K562 (cell line): Measurements from ENCODE around the gene SEMA6D. TPM values are rescaled to one million over a fixed set of nuclear protein-coding genes. Genes with fewer than 3 reads are reported as not detected.

ENCODE experiments used
- MLLT1 ChIP-seq, 2 experiments: fragments of 450-650 bp; IDR thresholded peaks; 2 replicates each; pipeline ENCODE4 v1.6.1; 2016
- NR3C1 ChIP-seq: sonication (generic); formaldehyde crosslinking; IDR thresholded peaks from 2 replicates; pipeline ENCODE4 v1.8.1; 2022; ENCODE audit warnings: missing genetic modification reagents
- polyA plus RNA-seq, 8 experiments: library from polyadenylated mRNA; depleted of rRNA in 4 of 8; stranded (reverse) in 5 of 8; unstranded in 3 of 8; fragments of >200 nt; fragmentation: Nextera tagmentation in 2 of 8; fragmentation: Illumina TruSeq in 1 of 8; extraction: Ambion mirVana in 2 of 8; extraction: Trizol in 1 of 8; gene quantifications; 2 replicates each; pipeline versions ENCODE4 v1.2.1 to v1.2.3, GENCODE V29; 2011 to 2014; ENCODE audit warnings: inconsistent platforms in 1 of 8, missing spikeins in 1 of 8
- total RNA-seq, 7 experiments: library from RNA; depleted of rRNA in 6 of 7; stranded (reverse); fragments of >200 nt in 6 of 7; fragmentation: Illumina TruSeq in 2 of 7; extraction: Trizol in 2 of 7; gene quantifications; 2 replicates each; pipeline versions ENCODE4 v1.2.1 to v1.2.3, GENCODE V29; 2011 to 2021; ENCODE audit warnings: low replicate concordance in 1 of 7
- TF ChIP-seq, protein P1 (sequence below): fragments of 450-650 bp; IDR thresholded peaks from 2 replicates; pipeline ENCODE4 v1.6.1; 2016; ENCODE audit warnings: low read depth

The SEMA6D gene
- total and polyA plus RNA-seq, 9 of the 15 experiments (the other 6 are each of a cell fraction or from before 2014, with no cell fraction given): not detected

- TF ChIP-seq, protein P1, sequence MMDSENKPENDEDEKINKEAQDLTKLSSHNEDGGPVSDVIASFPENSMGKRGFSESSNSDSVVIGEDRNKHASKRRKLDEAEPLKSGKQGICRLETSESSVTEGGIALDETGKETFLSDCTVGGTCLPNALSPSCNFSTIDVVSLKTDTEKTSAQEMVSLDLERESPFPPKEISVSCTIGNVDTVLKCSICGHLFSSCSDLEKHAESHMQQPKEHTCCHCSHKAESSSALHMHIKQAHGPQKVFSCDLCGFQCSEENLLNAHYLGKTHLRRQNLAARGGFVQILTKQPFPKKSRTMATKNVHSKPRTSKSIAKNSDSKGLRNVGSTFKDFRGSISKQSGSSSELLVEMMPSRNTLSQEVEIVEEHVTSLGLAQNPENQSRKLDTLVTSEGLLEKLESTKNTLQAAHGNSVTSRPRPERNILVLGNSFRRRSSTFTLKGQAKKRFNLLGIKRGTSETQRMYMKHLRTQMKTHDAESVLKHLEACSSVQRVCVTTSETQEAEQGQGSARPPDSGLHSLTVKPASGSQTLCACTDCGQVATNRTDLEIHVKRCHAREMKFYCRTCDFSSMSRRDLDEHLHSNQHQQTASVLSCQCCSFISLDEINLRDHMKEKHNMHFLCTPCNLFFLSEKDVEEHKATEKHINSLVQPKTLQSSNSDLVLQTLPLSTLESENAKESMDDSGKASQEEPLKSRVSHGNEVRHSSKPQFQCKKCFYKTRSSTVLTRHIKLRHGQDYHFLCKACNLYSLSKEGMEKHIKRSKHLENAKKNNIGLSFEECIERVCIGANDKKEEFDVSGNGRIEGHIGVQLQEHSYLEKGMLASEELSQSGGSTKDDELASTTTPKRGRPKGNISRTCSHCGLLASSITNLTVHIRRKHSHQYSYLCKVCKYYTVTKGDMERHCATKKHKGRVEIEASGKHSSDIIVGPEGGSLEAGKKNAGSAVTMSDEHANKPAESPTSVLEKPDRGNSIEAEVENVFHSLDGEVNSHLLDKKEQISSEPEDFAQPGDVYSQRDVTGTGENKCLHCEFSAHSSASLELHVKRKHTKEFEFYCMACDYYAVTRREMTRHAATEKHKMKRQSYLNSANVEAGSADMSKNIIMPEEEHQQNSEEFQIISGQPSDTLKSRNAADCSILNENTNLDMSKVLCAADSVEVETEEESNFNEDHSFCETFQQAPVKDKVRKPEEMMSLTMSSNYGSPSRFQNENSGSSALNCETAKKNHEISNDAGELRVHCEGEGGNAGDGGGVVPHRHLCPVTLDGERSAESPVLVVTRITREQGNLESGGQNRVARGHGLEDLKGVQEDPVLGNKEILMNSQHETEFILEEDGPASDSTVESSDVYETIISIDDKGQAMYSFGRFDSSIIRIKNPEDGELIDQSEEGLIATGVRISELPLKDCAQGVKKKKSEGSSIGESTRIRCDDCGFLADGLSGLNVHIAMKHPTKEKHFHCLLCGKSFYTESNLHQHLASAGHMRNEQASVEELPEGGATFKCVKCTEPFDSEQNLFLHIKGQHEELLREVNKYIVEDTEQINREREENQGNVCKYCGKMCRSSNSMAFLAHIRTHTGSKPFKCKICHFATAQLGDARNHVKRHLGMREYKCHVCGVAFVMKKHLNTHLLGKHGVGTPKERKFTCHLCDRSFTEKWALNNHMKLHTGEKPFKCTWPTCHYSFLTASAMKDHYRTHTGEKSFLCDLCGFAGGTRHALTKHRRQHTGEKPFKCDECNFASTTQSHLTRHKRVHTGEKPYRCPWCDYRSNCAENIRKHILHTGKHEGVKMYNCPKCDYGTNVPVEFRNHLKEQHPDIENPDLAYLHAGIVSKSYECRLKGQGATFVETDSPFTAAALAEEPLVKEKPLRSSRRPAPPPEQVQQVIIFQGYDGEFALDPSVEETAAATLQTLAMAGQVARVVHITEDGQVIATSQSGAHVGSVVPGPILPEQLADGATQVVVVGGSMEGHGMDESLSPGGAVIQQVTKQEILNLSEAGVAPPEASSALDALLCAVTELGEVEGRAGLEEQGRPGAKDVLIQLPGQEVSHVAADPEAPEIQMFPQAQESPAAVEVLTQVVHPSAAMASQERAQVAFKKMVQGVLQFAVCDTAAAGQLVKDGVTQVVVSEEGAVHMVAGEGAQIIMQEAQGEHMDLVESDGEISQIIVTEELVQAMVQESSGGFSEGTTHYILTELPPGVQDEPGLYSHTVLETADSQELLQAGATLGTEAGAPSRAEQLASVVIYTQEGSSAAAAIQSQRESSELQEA: no peak
- TF ChIP-seq NR3C1 (CRISPR knock-in tag) (no peak), MLLT1 (IDR thresholded peaks at IDR 0.05) (no peak)
These were observed 9.1 kb downstream of the SEMA6D start (continued) for GRCh38 chr15:47726399-47726823.
